AG10803 (cell line): ENCODE measurements around the gene RNU6-9.
A peak's percentile ranks its signal among the peaks of the same experiment; 100 is the strongest.

Experiments
- DNase-seq: peaks from one replicate; pipeline ENCODE4 v3.0.0; 2010; ENCODE audit warnings: low read depth
- H3K4me3 ChIP-seq: 2 replicates; pipeline ENCODE4 v1.5.1; 2011; ENCODE audit warnings: mild to moderate bottlenecking, low read length, control low read depth
- CTCF ChIP-seq: conservative IDR thresholded peaks from 2 replicates; pipeline ENCODE4 v1.5.1; 2011; ENCODE audit warnings: mild to moderate bottlenecking, low read length, control low read depth, inconsistent platforms

The RNU6-9 gene

DNA sequence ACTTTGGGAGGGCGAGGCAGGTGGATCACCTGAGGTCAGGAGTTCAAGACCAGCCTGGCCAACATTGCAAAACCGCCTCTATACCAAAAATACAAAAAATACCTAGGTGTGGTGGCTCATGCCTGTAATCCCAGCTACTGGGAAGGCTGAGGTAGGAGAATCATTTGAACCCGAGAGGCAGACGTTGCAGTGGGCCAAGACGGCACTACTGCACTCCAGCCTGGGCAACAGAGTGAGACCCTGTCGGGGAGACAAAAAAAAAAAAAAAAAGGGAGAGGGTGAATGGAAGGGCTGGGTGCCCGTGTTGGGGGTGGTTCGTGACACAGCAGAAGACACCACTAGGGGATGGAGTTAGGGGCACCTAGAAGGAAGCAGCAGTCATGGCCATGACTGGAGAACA is 23.0 kb upstream of the RNU6-9 start:
- no peak overlapping the region for H3K4me3 ChIP-seq
- TF ChIP-seq CTCF = no peak
- DNase-seq = no peak

- H3K4me3 ChIP-seq = no peak overlapping the region
- no peak for DNase-seq
- TF ChIP-seq CTCF = no peak
Observed at GRCh38 chr19:870963-871401, 22.3 kb upstream of the RNU6-9 start.

GRCh38 chr19:871446-872265 is 21.6 kb upstream of the RNU6-9 start:
- H3K4me3 ChIP-seq = no peak overlapping the region
- no peak for TF ChIP-seq CTCF
- DNase-seq = no peak

DNA sequence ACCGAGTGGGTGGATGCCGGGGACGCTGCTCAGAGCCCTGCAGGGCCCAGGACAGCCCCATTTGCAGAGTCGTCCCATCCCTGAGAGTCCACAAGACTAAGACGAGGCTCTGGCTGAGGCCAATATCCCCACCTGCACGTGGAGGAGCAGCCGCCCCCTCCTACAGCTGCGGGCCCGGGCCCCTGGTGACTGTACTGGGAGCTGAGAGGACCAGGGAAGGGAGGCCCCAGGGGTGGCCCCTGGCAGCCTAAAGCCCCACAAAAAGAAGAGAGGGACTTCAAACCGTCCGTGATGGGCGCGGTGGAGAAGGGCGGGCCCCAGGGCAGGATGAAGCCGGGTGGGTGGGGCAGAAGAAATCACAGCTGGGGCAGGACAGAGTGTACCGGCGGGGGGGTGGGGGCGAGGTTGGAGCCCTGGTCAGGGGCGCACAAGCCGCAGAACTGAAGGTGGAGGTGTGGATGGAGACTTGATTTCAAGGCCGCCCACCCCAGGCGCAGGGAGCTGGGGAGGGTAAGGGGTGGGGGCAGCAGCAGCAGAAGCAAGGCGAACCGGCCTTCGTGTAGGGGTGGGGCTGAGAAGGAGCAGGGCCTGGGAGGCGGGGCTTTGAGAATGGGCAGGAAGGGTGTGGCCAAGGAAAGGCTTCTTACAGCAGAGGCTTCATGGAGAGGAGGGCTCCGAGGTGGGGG is 20.9 kb upstream of the RNU6-9 start:
- TF ChIP-seq CTCF = no peak
- no peak overlapping the region for H3K4me3 ChIP-seq
- DNase-seq = peak; percentile 69

GRCh38 chr19:873084-873483 is 20.2 kb upstream of the RNU6-9 start:
- peak; percentile 72 for DNase-seq

GRCh38 chr19:873561-874041 is 19.7 kb upstream of the RNU6-9 start:
- no peak for TF ChIP-seq CTCF
- no peak overlapping the region for H3K4me3 ChIP-seq
- DNase-seq = no peak

More at GRCh38 chr19:873084-873483, 20.2 kb upstream of the RNU6-9 start:
- no peak overlapping the region for H3K4me3 ChIP-seq
- TF ChIP-seq CTCF = no peak
